GM18505 (cell line): Measurements from ENCODE around the gene INPP5D.
"Not testable (repeated sequence)": the region's sequence is repeated elsewhere in the genome, so short reads cannot be mapped to it uniquely, and the experiment has no call there.

Source experiments
- ATAC-seq: cut with Tn5 transposase; IDR thresholded peaks from one replicate; pipeline ENCODE4 v1.9.1; 2021; ENCODE audit not compliant: unreplicated experiment
- POLR2A ChIP-seq: IDR thresholded peaks from 4 replicates; pipeline ENCODE4 v1.6.1; 2011; ENCODE audit warnings: borderline replicate concordance; ENCODE audit not compliant: insufficient read depth, insufficient read length; ENCODE audit errors: extremely low read depth

Gene INPP5D

DNA sequence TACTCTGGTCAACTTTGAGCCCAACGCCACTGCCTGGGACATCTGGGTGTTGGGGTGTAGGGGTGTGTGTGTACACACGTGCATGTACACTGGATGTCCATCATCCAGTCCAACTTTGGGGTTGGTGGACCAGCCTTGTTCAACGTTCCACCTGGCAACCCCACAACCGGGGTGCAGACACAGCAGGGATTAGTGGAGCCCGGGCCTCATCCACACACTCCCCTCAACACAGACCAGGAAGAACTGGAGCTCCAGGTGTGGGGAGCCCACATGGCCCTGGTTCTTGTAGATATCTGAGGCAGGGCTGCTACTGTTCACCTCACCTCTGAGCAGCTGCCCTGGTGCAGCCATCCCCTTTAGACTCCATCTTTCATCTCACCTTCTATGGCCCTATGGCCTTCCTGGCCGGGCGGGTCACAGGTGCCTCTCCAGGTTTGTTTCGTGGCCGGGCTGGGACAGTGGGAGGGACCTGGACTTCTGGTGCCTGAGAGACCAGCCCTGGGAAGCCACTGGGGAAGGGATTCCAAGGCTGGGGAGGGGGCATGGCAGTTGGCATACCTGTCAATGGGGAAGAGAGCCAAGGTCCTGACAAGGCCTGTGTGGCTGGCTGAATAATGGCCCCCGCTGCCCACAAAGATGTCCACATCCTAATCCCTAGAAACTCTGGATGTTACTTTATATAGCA lies 20.2 kb upstream of the INPP5D start:
- no peak for ATAC-seq
- no peak for TF ChIP-seq POLR2A

- TF ChIP-seq POLR2A, result no peak
- no peak for ATAC-seq
Measured at GRCh38 chr2:233040571-233040970, 19.6 kb upstream of the INPP5D start.

DNA sequence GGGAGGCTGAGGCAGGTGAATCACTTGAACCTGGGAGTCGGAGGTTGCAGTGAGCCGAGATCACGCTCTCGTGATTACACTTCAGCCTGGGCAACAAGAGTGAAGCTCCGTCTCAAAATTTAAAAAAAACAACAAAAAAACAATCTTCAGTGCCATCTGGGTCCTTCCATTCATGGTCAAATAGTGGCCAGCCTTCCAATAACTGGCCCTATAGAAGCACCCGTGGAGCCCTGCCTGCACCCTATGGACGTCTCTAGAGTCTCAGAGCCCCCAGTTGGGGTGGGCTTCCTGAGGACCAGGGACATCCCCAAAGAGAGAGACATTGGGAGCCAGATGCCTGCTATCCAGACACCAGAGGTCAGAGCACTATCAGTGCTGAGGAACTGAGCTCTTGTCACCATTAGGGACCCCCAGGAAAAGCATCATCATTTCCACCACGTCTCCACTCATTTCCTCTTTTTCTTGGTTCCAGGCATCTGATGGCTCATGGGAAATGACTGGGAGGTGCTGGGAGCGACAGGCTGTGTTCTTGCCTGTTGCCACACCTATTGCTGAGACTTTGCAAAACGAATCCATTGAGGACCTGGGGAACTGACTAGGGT lies 18.3 kb upstream of the INPP5D start:
- no peak for ATAC-seq

DNA sequence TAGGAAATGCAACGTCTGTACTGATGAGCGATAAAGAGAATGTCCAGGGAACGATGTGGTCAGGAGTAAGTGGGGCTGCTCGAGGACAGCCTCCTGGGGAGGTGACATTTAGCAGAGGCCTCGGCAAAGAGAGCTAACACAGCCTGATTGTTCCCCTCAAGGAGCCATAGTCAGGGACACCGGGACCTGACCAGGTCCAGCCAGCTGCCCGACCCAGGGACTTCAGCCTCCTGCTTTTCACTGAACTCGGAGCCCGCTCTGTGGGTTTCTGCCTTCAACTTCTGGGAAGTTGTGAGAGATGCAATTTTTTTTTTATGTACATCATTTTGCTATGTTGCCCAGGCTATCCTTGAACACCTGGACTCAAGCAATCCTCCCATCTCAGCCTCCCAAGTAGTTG lies 17.6 kb upstream of the INPP5D start:
- no peak for ATAC-seq
- no peak for TF ChIP-seq POLR2A

More for the DNA sequence above, 18.3 kb upstream of the INPP5D start:
- no peak for TF ChIP-seq POLR2A

DNA sequence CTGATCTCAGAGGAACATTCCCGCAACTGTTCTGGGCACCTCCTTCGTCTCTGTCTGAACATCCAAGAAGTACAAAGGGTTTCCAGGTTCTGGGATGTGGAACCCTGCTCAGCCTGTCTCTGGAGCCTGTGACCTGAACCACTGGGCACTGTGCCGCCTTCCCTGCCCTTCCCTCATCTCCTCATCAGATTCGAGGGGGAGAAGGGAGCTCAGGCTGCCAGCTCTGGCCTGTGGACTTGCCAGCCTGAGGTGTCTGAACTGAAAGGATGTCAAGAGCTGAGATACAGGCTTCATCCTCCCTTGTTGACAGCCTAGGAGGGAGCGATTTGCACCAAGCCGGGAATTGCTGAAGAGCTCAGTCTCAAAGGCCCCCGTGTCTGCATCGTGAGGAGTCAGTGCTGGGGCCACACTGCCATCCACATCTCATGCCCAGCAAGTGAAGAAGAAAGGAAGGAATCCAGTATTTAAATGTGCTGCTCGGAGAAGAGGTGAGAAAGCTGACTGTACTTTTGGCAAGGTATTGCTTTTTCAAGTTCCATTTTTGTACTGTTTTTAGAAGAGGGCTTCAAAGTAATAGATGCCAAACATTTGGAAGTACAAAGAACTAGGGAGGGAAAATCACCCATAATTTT lies 15.1 kb upstream of the INPP5D start:
- TF ChIP-seq POLR2A, result no peak
- no peak for ATAC-seq

- no peak for TF ChIP-seq POLR2A
- ATAC-seq, result no peak
Measured at GRCh38 chr2:233047206-233047605, 12.9 kb upstream of the INPP5D start.

- no peak for ATAC-seq
- no peak for TF ChIP-seq POLR2A
Measured at GRCh38 chr2:233047667-233048066, 12.5 kb upstream of the INPP5D start.

DNA sequence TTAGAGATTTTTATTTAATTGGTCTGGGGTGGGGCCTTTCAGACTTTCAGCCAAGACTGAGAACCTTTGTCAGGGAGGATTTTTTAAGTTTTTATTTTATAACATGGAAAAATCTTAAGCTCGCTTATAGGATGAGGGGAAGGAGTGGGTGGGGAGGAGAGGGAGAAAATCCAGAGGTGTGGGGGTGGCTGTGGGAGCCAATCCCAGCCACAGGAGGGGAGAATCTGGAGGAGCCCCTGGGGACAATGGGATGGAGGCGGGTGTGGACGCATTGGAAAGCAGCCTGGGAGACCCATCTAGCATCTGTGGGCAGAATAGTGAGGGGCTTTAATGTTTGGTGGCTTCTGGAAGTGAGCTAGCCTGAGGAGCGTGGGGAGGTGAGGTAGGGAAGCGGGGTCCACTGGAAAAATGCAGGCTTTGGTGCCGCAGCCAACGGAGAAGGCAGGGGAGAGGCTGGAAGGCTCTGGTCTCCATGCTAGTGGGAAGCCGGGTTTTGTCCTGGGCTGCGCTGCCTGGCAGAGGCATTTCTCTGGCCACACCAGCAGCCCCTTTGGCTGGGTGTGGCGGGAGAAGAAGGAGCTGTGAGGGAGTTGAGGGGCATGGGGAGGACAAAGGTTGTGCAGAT lies 11.5 kb upstream of the INPP5D start:
- no peak for TF ChIP-seq POLR2A
- no peak for ATAC-seq

DNA sequence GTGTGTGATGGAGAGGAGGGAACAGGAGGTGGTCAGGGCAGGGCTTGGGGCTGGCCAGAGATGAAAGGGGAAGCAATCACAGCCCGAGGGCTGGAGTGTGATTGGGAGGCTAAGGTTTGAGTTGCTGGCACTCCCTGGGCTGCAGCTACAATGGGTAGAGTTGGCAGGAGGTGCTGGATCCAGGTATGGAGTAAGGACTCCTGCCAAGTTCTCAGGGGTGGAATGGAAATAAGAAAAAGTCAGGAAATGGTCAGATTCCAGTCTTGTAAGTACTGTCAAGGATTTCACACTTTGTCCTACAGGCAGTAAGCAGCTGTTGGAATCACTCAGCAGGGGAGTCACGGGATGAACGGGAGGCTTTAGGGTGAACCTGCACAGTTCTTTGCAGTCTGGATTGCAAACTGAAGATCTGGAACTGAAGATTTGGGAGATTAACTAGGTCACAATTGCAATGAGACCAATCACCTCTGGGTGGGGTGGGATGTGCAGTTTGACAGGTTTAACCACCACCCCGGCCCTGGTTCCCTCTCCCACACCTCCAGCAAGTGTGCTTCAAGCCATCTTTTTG lies 10.9 kb upstream of the INPP5D start:
- no peak for TF ChIP-seq POLR2A
- no peak for ATAC-seq

GRCh38 chr2:233051241-233052149 lies 8.6 kb upstream of the INPP5D start:
- no peak for TF ChIP-seq POLR2A
- no peak for ATAC-seq

- not testable (repeated sequence) for ATAC-seq
Measured at GRCh38 chr2:233052517-233052916, 7.6 kb upstream of the INPP5D start.

- no peak for TF ChIP-seq POLR2A
- ATAC-seq, result no peak
Measured at GRCh38 chr2:233053928-233054784, 6.0 kb upstream of the INPP5D start.
